GM18907 (cell line): ENCODE data around the gene TDO2.

ENCODE experiments used
- ATAC-seq: cut with Tn5 transposase; IDR thresholded peaks from one replicate; pipeline ENCODE4 v1.9.1; 2021; ENCODE audit warnings: mild to moderate bottlenecking, moderate library complexity; ENCODE audit not compliant: unreplicated experiment

The TDO2 gene

DNA sequence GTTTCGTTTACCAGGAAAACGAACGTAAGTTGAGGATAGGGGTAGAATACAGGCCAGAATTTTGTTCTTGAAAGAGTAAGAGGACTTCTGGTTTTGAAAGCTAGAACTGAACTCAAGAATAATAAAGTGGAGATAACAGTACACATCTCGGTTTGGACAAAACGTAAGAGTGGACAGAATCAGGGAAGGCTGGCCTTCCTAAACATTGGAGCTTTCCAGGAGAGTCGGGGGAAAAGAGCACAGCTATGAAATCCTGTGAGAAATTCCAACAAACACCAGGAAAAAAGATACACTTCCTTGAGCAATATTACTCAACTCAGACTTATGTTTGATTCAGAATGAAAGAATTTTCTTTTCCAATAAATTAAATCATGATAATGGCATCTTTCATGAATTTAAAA, 49.0 kb downstream of the TDO2 start:
- ATAC-seq: no peak

DNA sequence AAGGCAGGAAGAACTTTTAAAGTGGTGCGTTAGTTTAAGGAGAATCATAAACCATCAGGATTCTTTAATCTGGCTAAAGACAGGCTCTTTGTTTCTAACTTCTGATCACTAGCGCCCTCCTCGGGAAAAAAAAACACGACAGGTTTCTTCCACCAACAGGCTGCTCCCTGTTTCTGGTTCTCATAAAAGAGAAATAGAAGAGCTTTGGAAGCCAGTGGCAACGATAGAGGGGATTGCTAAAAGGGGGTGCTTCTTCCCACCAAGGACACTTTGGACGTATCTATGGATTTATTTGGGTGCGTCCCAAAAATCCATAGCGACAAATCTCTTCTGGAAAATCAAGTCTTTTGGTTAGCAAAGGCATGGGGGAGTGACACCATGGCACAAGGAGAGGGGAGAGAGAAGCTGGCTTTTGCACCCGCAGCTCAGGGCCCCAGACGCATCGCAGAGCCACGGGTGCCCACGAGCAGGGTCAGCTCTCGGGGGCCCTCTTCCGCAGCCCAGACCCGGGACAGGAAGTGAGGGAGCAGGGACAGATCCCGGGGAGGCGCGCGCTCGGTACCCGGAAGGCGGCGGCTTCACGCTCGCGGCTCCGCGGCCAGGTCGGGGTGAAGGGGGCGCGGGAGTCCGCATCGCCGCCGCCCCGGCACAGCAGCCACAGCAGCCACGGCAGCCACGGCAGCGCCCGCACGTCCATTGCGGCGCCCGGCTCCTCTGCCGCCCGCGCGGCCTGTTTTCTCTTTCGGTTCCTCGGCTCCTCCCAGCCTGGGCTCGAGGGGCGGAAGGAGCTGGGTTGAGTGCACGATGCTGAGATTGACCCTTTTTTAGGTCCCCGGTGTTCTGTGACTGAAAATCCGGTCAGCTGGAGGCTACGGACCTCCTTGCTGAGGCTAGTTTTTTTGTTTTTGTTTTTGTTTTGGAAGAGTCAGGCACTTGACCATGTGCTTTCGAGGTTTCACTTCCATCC, 49.9 kb downstream of the TDO2 start, which contains the start of gene CTSO:
Gene CTSO, minus strand, starts transcription at position 716 of the 967 bp plus-strand sequence. Its CDS starts 19 bp downstream, at position 697.
- peak; percentile 97 for ATAC-seq

DNA sequence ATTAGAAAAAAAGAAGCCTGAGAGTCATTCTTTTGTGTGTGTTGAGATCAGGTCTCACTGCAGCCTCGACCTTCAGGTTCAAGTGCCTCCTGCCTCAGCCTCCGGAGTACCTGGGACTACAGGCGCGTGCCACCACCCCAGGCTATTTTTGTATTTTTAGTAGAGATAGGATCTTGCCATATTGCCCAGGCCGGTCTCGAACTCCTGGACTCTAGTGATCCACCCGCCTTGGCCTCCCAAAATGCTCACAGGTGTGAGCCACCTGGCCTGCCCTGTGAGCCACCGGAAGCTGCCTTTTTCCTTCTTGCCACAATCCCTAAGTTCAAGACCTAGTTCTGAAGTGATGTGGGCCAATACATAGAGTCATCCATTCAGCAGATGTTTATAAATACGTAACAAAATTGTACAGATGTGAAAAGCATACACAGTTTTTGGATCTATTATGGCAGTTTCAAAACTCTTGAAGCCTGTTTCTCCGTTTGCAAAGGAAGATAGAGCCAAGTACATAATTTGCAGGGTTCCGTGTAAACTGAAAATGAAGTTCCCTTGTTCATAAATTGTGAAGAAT, 50.7 kb downstream of the TDO2 start:
- ATAC-seq: no peak

DNA sequence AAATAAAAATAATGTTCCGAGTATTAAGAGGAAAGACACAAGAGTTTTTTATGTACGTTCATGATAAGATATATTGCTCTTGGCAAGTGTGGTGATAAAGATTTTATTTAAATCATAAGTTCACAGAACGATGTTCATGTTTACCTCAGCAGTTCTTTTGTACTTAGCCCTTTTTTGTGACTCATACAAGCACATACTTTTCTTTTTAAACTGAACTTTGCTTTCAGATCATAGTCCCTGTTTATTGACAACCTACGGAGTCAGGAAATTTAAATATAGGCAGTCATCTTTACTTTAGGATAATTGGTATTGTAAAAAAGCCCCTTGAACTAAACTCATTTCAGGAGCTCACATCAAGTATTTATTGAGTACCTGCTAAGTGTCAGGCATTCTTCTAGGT, 51.4 kb downstream of the TDO2 start:
- no peak for ATAC-seq

DNA sequence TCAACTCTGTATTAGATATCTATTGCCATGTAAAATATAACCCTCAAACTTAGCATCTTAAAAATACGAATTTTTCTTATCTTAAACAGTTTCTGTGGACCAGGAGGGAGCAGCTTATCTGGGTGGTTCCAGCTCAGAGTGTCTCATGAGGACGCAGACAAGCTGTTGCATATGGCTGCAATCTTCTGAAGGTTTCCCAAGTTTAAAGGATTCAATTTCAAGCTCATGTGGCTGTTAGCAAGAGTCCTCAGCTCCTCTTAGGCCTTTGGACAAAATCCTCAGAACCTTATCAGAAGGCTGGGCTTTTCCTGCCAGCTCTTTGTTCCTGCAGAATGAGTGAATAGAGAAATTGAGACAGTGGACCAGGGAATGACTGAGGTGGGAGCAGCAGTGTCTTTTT, 53.0 kb downstream of the TDO2 start:
- ATAC-seq: no peak

DNA sequence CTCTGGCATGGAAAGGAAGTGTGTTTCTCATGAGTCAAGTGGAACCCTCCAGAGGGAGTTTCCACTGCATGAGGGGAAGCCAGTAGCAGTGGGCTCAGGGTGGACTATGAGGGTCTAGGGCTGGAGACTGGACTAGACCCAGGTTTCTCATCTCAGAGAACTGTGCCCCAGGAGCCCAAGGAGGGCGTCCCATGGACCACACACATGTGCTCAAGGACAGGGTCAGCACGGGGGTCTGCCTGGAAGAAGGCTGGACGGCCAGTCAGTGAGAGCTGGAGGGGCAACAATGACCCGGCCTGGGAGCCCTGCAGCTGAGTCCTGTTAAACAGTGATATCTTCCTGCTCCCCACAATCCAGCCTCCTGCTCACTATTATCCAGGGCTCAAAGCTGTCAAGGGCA, 55.9 kb downstream of the TDO2 start:
- ATAC-seq: no peak

DNA sequence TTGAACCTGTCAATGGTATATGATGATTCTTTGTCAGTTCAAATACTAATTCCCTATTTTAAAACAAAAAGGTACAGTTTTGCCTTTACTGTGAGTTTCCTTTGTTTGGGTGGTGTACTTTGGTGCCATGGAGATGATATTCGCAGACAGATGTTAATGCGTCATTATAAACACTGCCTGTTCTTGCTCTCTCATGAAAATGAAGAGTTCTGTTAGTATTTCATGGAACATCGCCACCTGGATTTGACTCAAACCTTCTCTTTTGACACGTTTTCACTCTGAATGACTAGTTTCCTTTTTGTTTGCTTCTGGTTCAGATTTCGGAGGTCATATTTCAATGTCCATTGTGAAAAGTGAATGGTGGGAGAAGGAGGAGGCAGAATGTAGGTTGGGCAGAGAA, 57.0 kb downstream of the TDO2 start:
- no peak for ATAC-seq

DNA sequence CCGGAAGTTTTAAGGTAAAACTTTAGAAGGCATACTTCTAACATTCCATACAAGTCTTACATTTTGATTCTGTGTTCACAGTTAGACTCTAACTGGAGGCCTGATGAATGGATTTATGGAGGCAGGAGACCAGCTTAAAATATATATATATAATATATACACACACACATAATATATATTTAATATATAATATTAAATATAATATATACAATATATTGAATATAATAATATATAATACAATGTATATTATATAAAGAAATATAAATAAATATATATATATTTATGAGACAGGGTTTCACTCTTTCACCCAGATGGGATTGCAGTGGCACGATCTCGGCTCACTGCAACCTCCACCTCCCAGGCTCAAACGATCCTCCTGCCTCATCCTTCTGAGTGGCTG, 58.1 kb downstream of the TDO2 start:
- no peak for ATAC-seq

DNA sequence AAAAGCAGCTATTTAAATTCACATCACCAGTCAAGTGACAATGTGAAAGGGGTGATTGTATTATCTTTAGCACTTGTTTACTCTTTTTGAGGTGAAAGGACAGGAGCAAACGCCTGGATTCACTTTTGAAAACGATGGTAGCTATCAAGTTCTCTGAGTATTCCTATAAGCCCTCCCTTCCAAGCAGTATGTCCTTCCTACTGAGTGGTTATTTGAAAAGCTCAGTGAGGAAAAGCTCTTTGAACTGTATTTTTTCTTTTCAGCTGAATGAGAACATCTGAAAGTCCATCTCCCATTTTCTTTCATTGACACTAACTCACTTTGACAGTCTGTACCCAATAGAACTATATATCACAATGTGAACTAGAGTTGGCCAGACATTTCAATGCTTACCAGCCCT, 59.3 kb downstream of the TDO2 start:
- ATAC-seq: no peak

DNA sequence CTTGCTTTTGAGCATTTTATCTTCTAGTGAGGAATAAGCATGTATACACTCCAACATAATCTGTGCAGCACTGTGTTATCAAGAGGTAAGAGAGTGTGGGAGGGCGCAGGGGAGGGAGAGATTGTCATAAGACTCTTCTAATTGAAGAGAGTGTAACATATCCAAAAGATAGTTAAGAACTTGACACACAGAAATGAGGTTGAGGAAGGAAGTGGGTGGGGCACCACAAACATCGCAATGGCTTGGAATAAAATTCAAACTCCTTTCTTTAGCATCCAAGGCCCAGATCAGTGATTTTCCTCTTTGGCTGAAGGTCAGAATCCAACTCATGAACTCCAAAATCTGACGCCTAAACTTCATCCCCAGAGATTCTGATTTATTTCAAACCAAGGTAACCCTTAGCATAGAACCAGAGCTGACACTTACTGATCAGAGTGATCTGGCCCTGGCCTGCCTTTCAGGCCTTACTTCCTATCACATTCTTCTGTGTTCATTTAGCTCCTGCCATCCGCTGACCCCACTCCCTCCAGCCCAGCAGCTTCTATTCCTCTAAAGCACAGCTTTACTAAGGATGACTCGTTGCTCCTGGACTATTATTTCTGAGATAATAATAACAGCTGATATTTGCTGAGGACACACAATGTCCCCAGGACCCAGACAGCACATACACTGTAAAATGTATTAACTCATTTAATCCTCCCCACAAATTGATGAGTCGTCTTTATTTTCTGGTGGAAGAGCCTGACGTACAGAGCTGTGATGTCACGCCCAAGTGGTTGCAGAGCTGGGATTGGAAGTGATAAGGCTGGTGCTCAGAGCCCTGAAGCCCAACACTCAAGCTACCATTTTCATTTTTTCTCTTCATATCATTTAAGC, 60.8 kb downstream of the TDO2 start:
- ATAC-seq: no peak

DNA sequence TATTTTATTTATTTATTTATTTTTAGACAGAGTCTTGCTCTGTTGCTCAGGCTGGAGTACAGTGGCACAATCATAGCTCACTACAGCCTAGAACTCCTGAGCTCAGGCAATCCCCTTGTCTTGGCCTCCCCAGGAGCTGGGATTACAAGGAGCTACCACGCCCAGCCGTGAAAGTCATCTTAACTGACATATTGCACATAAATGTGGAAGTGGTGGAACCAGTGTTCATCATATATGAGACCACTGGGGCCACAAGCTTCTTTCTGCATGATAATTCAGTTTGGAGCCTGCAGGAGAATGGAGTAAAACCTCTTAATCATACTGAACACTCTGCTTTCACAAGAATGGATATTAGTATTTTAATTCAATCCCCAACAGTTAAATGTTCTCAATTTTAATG, 62.7 kb downstream of the TDO2 start:
- no peak for ATAC-seq

DNA sequence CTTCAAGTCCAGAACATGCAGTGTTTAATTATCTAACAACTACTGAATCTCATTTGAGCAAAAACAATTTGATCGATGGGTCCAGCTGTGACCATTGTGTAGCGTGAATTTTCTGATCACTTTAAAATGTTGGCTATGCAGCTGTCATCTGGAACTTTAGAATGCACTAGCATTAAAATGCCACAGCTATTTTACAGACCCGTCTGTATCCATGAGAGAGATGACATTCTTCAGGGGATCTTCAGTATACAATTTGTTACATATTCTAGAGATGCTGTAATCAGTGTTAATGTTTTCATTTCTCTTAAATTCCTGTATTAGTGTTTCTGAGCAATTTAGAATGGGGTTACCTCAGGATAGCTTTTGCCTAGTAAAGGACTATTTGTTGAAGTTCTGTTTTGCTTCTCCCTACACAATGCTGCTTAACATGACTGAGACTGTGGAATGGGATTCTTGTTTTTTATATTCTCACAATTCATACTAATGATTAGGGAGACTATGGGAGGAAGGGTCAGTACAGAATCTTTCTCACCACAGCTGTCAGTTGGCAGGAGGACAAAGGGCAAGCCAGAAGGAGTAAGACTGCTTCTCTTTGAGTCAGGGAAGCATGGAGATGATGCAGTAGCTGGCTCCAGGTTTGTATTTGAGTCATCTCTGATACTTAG, 63.4 kb downstream of the TDO2 start:
- no peak for ATAC-seq
